ENCODE data around the gene ZYG11B. TPM values are rescaled to one million over a fixed set of nuclear protein-coding genes. Genes with fewer than 3 reads are reported as not detected.

Gene ZYG11B
- polyA plus RNA-seq, 3 donors, result 7.3 to 17.5 (median 15.8) TPM

GRCh38 chr1:52738148-52738547 is 11.9 kb downstream of the ZYG11B start:
- Mint-ChIP-seq H3K4me3 (no peak overlapping the region), H3K9me3 (no peaks in the 10 kb centered on the region), H3K27me3 (ENCODE audit: low read depth in 3 of 3) (peaks cover 0 to 2% (median 0%) of the 10 kb centered on the region in 3 donors), H3K36me3 (peaks cover 7 to 17% of the 10 kb centered on the region in 2 donors), H3K4me1 (peaks cover 6% of the 10 kb centered on the region), H3K27ac (no peak overlapping the region)
- Histone ChIP-seq H3K27ac (ENCODE audit: low read depth in 1 of 2, low read length in 2 of 2) (no peak overlapping the region), H3K79me2 (ENCODE audit: insufficient read depth, low read length) (peaks cover 47% of the 10 kb centered on the region), H3K36me3 (replicated peaks in 1 of 2; ENCODE audit: control insufficient read depth in 1 of 2, insufficient read depth in 2 of 2, low read length in 2 of 2) (peaks cover 0 to 6% of the 10 kb centered on the region in 2 donors), H3K9me3 (replicated peaks in 1 of 2; ENCODE audit: control insufficient read depth in 1 of 2, insufficient read depth in 1 of 2, low read length in 2 of 2) (no peaks in the 10 kb centered on the region), H3K27me3 (ENCODE audit: control insufficient read depth in 2 of 2, insufficient read depth in 2 of 2, low read length in 2 of 2) (no peaks in the 10 kb centered on the region), H3K4me1 (ENCODE audit: control insufficient read depth in 1 of 2, insufficient read depth in 2 of 2, low read length in 2 of 2) (no peaks in the 10 kb centered on the region), H3K4me3 (replicated peaks in 1 of 3; ENCODE audit: low read depth in 2 of 3, low read length in 3 of 3) (no peak overlapping the region), H3K4me2 (replicated peaks; ENCODE audit: extremely low read depth, low read length, poor library complexity, severe bottlenecking) (no peak overlapping the region), H2AFZ (ENCODE audit: insufficient read depth, low read depth, low read length, poor library complexity, severe bottlenecking) (no peak overlapping the region), H4K20me1 (ENCODE audit: insufficient read depth, low read length) (peaks cover 69% of the 10 kb centered on the region), H3K9ac (ENCODE audit: insufficient read depth, low read length, poor library complexity, severe bottlenecking) (no peak overlapping the region)
- no peak for TF ChIP-seq CTCF (IDR thresholded peaks at IDR 0.05)
- WGBS (ENCODE audit: insufficient coverage), result 100% methylated on average over 4 of the region's 5 CpGs
- no peak for DNase-seq
- intact Hi-C loops (cut with micrococcal nuclease), result no loop called here

DNA sequence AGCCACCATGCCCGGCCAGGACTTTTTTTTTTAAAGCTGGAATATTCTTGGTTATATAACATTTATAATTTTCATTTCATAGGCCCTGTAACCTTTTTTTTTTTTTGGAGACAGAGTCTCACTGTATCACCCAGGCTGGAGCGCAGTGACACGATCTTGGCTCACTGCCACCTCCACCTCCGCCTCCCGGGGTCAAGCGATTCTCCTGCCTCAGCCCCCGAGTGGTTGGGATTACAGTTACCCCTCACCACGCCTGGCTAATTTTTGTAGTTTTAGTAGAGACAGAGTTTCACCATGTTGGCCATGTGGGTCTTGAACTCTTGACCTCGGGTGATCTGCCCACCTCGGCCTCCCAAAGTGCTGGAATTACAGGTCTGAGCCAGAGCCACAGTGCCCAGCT is 12.6 kb downstream of the ZYG11B start:
- Mint-ChIP-seq H3K4me1 (peaks cover 6% of the 10 kb centered on the region), H3K27me3 (ENCODE audit: low read depth in 3 of 3) (no peaks in the 10 kb centered on the region), H3K4me3 (no peak overlapping the region), H3K36me3 (peaks cover 7 to 17% of the 10 kb centered on the region in 2 donors), H3K27ac (no peak overlapping the region), H3K9me3 (no peaks in the 10 kb centered on the region)
- Histone ChIP-seq H3K4me2 (replicated peaks; ENCODE audit: extremely low read depth, low read length, poor library complexity, severe bottlenecking) (no peak overlapping the region), H3K79me2 (ENCODE audit: insufficient read depth, low read length) (peaks cover 45% of the 10 kb centered on the region), H2AFZ (ENCODE audit: insufficient read depth, low read depth, low read length, poor library complexity, severe bottlenecking) (no peak overlapping the region), H3K36me3 (replicated peaks in 1 of 2; ENCODE audit: control insufficient read depth in 1 of 2, insufficient read depth in 2 of 2, low read length in 2 of 2) (peaks cover 0 to 6% of the 10 kb centered on the region in 2 donors), H4K20me1 (ENCODE audit: insufficient read depth, low read length) (peaks cover 72% of the 10 kb centered on the region), H3K27me3 (ENCODE audit: control insufficient read depth in 2 of 2, insufficient read depth in 2 of 2, low read length in 2 of 2) (no peaks in the 10 kb centered on the region), H3K9me3 (replicated peaks in 1 of 2; ENCODE audit: control insufficient read depth in 1 of 2, insufficient read depth in 1 of 2, low read length in 2 of 2) (no peaks in the 10 kb centered on the region), H3K9ac (ENCODE audit: insufficient read depth, low read length, poor library complexity, severe bottlenecking) (no peak overlapping the region), H3K27ac (ENCODE audit: low read depth in 1 of 2, low read length in 2 of 2) (no peak overlapping the region), H3K4me1 (ENCODE audit: control insufficient read depth in 1 of 2, insufficient read depth in 2 of 2, low read length in 2 of 2) (no peaks in the 10 kb centered on the region), H3K4me3 (replicated peaks in 1 of 3; ENCODE audit: low read depth in 2 of 3, low read length in 3 of 3) (no peak overlapping the region)
- intact Hi-C loops (cut with micrococcal nuclease), result no loop called here
- TF ChIP-seq CTCF (IDR thresholded peaks at IDR 0.05), result no peak
- 100% methylated on average over 1 of the region's 10 CpGs for WGBS (ENCODE audit: insufficient coverage)
- DNase-seq, result no peak

Measured in CD14-positive monocyte (primary cell).